Panc1 (cell line): Measurements from ENCODE around the gene LSS. TPM values are rescaled to one million over a fixed set of nuclear protein-coding genes. Genes with fewer than 3 reads are reported as not detected.

Experiments used
- ATAC-seq: fragments of 200-7000 bp; cut with Tn5 transposase; 2 replicates; pipeline ENCODE4 v1.9.1; 2020; ENCODE audit warnings: mild to moderate bottlenecking, moderate library complexity
- BruUV-seq: library from RNA; stranded (reverse); fragments of 400-500 nt; replicated peaks from 2 replicates; lab custom pipeline; 2021; lab: Mats Ljungman, UMichigan
- CTCF ChIA-PET: fragments of 300-600 bp; sonication (Branson Sonifier 250); formaldehyde crosslinking; loops from one replicate; lab custom pipeline; 2022; ENCODE audit warnings: antibody characterized with exemption; lab: Charles Lee
- POLR2A ChIA-PET: fragments of 300-600 bp; sonication (Branson Sonifier 250); formaldehyde crosslinking; loops from one replicate; lab custom pipeline; 2022; ENCODE audit warnings: antibody characterized with exemption; lab: Charles Lee
- DNase-seq: peaks from one replicate; pipeline ENCODE4 v3.0.0-alpha.2; 2010; ENCODE audit warnings: low read depth, low spot score
- H3K27ac ChIP-seq: 2 replicates; pipeline ENCODE4 v1.5.1; 2011; ENCODE audit warnings: mild to moderate bottlenecking, low read length, inconsistent platforms
- H3K27me3 ChIP-seq: fragments of 200-500 bp; sonication (Bioruptor generic); 2 replicates; pipeline ENCODE4 v1.6.0; 2014; ENCODE audit warnings: low read length, inconsistent platforms; ENCODE audit not compliant: control insufficient read depth, insufficient read depth
- H3K36me3 ChIP-seq: fragments of 200-500 bp; sonication (Bioruptor generic); 2 replicates; pipeline ENCODE4 v1.5.1; 2014; ENCODE audit warnings: inconsistent platforms, mild to moderate bottlenecking, low read length, moderate library complexity; ENCODE audit not compliant: control insufficient read depth, insufficient read depth
- H3K4me1 ChIP-seq: 2 replicates; pipeline ENCODE4 v1.5.1; 2011; ENCODE audit warnings: inconsistent platforms, mild to moderate bottlenecking, low read length, moderate library complexity; ENCODE audit not compliant: control insufficient read depth, insufficient read depth
- H3K4me3 ChIP-seq, 2 experiments: 2 replicates each; pipeline ENCODE4 v1.5.1; 2011 to 2012; ENCODE audit warnings: low read depth in 2 of 2, low read length in 2 of 2, mild to moderate bottlenecking in 2 of 2, inconsistent platforms in 1 of 2, moderate library complexity in 1 of 2
- H3K9me3 ChIP-seq: fragments of 200-500 bp; sonication (Bioruptor generic); 2 replicates; pipeline ENCODE4 v1.5.1; 2014; ENCODE audit warnings: low read depth, mild to moderate bottlenecking, inconsistent platforms, low read length, moderate library complexity; ENCODE audit not compliant: control insufficient read depth, insufficient read depth
- CTCF ChIP-seq: fragments of 450-650 bp; IDR thresholded peaks from 2 replicates; pipeline ENCODE4 v1.5.1; 2017; ENCODE audit warnings: mild to moderate bottlenecking
- POLR2AphosphoS5 ChIP-seq: IDR thresholded peaks from 2 replicates; pipeline ENCODE4 v1.6.1; 2012; ENCODE audit warnings: mild to moderate bottlenecking, low read depth, low read length, moderate library complexity
- REST ChIP-seq, 2 experiments: IDR thresholded peaks; 2 replicates each; pipeline ENCODE4 v1.6.1; 2011 to 2012; ENCODE audit warnings: low read depth in 2 of 2, control low read depth in 1 of 2, low read length in 1 of 2, mild to moderate bottlenecking in 1 of 2, moderate library complexity in 1 of 2; ENCODE audit not compliant: insufficient read depth in 1 of 2
- SIN3A ChIP-seq: IDR thresholded peaks from 2 replicates; pipeline ENCODE4 v1.6.1; 2012; ENCODE audit warnings: low read depth, mild to moderate bottlenecking, low read length, moderate library complexity, borderline replicate concordance; ENCODE audit not compliant: insufficient read depth
- TCF7L2 ChIP-seq: IDR thresholded peaks from 2 replicates; pipeline ENCODE4 v1.6.1; 2011; ENCODE audit warnings: mild to moderate bottlenecking, low read depth, low read length, inconsistent platforms
- in situ Hi-C: cut with HindIII; loops from 2 replicates; pipeline ENCODE4 v1.10.0; 2016; ENCODE audit warnings: low sequenced_read_pairs, low pct_unique_long_range_greater_than_20kb
- intact Hi-C: fragments of 100-400 bp; cut with micrococcal nuclease; formaldehyde crosslinking; loops from one replicate; pipeline ENCODE4 v1.10.0; 2022; ENCODE audit not compliant: unreplicated experiment
- total RNA-seq: library from RNA; stranded (reverse); gene quantifications from one replicate; pipeline ENCODE4 v1.2.1, GENCODE V29; 2021; ENCODE audit not compliant: unreplicated experiment

The LSS gene
- total RNA-seq, 1 experiment from 2014 or later, result 111 TPM

GRCh38 chr21:46217511-46218196, 10.9 kb downstream of the LSS start:
- DNase-seq (no peak), ATAC-seq (no peak)
- BruUV-seq, result TSS peak; percentile 37
- intact Hi-C loops (no loop called here), in situ Hi-C loops (no loop called here)
- Histone ChIP-seq H3K27ac (no peak overlapping the region), H3K9me3 (no peaks in the 10 kb centered on the region), H3K36me3 (no peaks in the 10 kb centered on the region), H3K4me1 (no peaks in the 10 kb centered on the region), H3K4me3 (no peak overlapping the region), H3K27me3 (no peaks in the 10 kb centered on the region)
- ChIA-PET CTCF (no interaction called here), POLR2A (no interaction called here)
- TF ChIP-seq REST (IDR thresholded peaks at IDR 0.05; ENCODE audit: insufficient read depth in 1 of 2, low read depth in 2 of 2, low read length in 1 of 2), result no peak

- in situ Hi-C loops, result no loop called here
- DNase-seq (no peak), ATAC-seq (no peak)
- H3K27me3 ChIP-seq, result no peaks in the 10 kb centered on the region
- intact Hi-C loops, result no loop called here
- no peaks in the 10 kb centered on the region for H3K4me1 ChIP-seq
- POLR2A ChIA-PET, result no interaction called here
- no peaks in the 10 kb centered on the region for H3K9me3 ChIP-seq
- TF ChIP-seq CTCF, result no peak
- no peak for TF ChIP-seq POLR2AphosphoS5
- TF ChIP-seq SIN3A, result no peak
- no peak for TF ChIP-seq REST (IDR thresholded peaks at IDR 0.05; ENCODE audit: insufficient read depth in 1 of 2, low read depth in 2 of 2, low read length in 1 of 2)
- TF ChIP-seq TCF7L2, result no peak
- H3K27ac ChIP-seq, result no peak overlapping the region
- no peak overlapping the region for H3K4me3 ChIP-seq
- BruUV-seq, result no TSS peak
- no peaks in the 10 kb centered on the region for H3K36me3 ChIP-seq
- CTCF ChIA-PET, result no interaction called here
Measured at GRCh38 chr21:46216132-46216747, 12.3 kb downstream of the LSS start.
